HepG2 (cell line): ENCODE data around the gene POLRMT.

ENCODE experiments used
- CTCF ChIP-seq: sonication (generic); formaldehyde crosslinking; IDR thresholded peaks from 2 replicates; pipeline ENCODE4 v1.5.0; 2020; ENCODE audit warnings: mild to moderate bottlenecking, missing genetic modification reagents, moderate library complexity
- POLR2AphosphoS2 ChIP-seq: IDR thresholded peaks from 2 replicates; pipeline ENCODE4 v1.6.1; 2011; ENCODE audit warnings: low read depth, low read length, improper control_type of control experiment
- ZNF207 ChIP-seq: fragments of 450-650 bp; IDR thresholded peaks from 2 replicates; pipeline ENCODE4 v1.6.1; 2016; ENCODE audit warnings: antibody characterized with exemption, borderline replicate concordance
- ZNF253 ChIP-seq: sonication (generic); formaldehyde crosslinking; IDR thresholded peaks from 2 replicates; pipeline ENCODE4 v1.8.0; 2022; ENCODE audit warnings: mild to moderate bottlenecking, missing genetic modification reagents, borderline replicate concordance
- ZNF33A ChIP-seq: sonication (generic); formaldehyde crosslinking; IDR thresholded peaks from 2 replicates; pipeline ENCODE4 v1.5.1; 2020; ENCODE audit warnings: missing genetic modification reagents, mild to moderate bottlenecking, moderate library complexity, borderline replicate concordance
- ZNF724P ChIP-seq: sonication (generic); formaldehyde crosslinking; IDR thresholded peaks from 2 replicates; pipeline ENCODE4 v1.8.0; 2022; ENCODE audit warnings: missing genetic modification reagents, borderline replicate concordance

- no peak for TF ChIP-seq ZNF33A
- TF ChIP-seq ZNF724P (CRISPR knock-in tag): no peak
- no peak for TF ChIP-seq ZNF207
- TF ChIP-seq POLR2AphosphoS2: no peak
- no peak for TF ChIP-seq ZNF253 (CRISPR knock-in tag)
- TF ChIP-seq CTCF (CRISPR knock-in tag): no peak
These were observed 11.5 kb upstream of the POLRMT start for GRCh38 chr19:644789-645188.
